Breast epithelium (tissue), 3 donors: Measurements from ENCODE around the gene UGT1A9.

Experiments used
- POLR2A ChIP-seq: fragments of 450-650 bp; IDR thresholded peaks from one replicate; pipeline ENCODE4 v1.6.1; 2016; ENCODE audit warnings: antibody characterized with exemption, mild to moderate bottlenecking, moderate library complexity
- POLR2AphosphoS5 ChIP-seq, 3 donors: sonication (generic); formaldehyde crosslinking; IDR thresholded peaks; one replicate each; pipeline ENCODE4 v1.6.1; 2017; ENCODE audit warnings: antibody characterized with exemption in 3 of 3
- TF ChIP-seq, protein P1 (sequence below), 3 donors: fragments of 450-650 bp; IDR thresholded peaks; one replicate each; pipeline ENCODE4 v1.5.1; 2016 to 2017; ENCODE audit warnings: antibody characterized with exemption in 3 of 3, mild to moderate bottlenecking in 3 of 3, moderate library complexity in 3 of 3

DNA sequence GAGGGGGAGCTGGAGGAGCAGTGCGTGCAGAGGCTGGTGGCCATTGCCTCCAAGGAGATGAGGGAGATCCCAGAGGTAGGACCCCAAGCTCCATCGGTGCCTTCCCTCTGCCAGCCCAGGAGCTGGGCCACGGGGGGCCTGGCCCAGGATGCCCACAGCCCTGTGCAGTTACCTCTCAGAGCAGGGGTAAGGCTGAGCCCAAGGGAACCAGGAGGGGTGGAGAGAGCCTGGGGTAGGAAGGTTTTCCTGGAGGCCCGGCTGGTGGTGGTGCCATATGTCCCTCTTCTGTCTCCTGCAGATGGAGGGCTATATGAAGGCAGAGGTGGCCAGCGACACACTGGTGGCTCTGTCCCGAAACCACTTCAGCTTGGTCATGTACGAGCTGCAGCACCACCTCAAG, 117.9 kb downstream of the UGT1A9 start:
- TF ChIP-seq POLR2A (no peak), POLR2AphosphoS5 (IDR thresholded peaks at IDR 0.05) (no peak)
- TF ChIP-seq, protein P1, sequence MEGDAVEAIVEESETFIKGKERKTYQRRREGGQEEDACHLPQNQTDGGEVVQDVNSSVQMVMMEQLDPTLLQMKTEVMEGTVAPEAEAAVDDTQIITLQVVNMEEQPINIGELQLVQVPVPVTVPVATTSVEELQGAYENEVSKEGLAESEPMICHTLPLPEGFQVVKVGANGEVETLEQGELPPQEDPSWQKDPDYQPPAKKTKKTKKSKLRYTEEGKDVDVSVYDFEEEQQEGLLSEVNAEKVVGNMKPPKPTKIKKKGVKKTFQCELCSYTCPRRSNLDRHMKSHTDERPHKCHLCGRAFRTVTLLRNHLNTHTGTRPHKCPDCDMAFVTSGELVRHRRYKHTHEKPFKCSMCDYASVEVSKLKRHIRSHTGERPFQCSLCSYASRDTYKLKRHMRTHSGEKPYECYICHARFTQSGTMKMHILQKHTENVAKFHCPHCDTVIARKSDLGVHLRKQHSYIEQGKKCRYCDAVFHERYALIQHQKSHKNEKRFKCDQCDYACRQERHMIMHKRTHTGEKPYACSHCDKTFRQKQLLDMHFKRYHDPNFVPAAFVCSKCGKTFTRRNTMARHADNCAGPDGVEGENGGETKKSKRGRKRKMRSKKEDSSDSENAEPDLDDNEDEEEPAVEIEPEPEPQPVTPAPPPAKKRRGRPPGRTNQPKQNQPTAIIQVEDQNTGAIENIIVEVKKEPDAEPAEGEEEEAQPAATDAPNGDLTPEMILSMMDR (IDR thresholded peaks at IDR 0.05): no peak
